ENCODE data around the gene BSDC1. TPM values are rescaled to one million over a fixed set of nuclear protein-coding genes. Genes with fewer than 3 reads are reported as not detected.
A peak's percentile ranks its signal among the peaks of the same experiment; 100 is the strongest.

BSDC1 gene
- total and polyA plus RNA-seq, 4 experiments from 2014 or later = 29.7 to 112 (median 76.1) TPM

GRCh38 chr1:32367912-32368635 is 26.2 kb downstream of the BSDC1 start:
- H3K36me3 ChIP-seq (ENCODE audit: insufficient read depth, low read length) = peaks cover 52% of the 10 kb centered on the region
- Mint-ChIP-seq H3K4me1 (peaks cover 13 to 19% (median 18%) of the 10 kb centered on the region in 4 donors), H3K9me3 (peaks cover 0 to 2% (median 0%) of the 10 kb centered on the region in 8 donors), H3K27ac (no peak overlapping the region), H3K36me3 (peaks cover 17 to 63% of the 10 kb centered on the region in 2 donors), H3K27me3 (no peaks in the 10 kb centered on the region), H3K4me3 (no peak overlapping the region)
- CTCF ChIA-PET (ENCODE audit: partially characterized antibody) = interaction anchor here (1.4 kb wide), 1 partner anchor 153 kb away, joined by 3 read pairs; no protein-coding TSS in a partner anchor
- no peak for DNase-seq
- H3K4me1 ChIP-seq (ENCODE audit: insufficient read depth, low read length) = peaks cover 15% of the 10 kb centered on the region
- POLR2A ChIA-PET (ENCODE audit: partially characterized antibody) = interaction anchor here (0.9 to 1.0 kb wide), 2 partner anchors 32 to 120 kb away, joined by 3 to 4 read pairs; partner anchors contain the start of gene MARCKSL1
- H3K4me3 ChIP-seq (ENCODE audit: low read length in 2 of 2) = no peak overlapping the region
- intact Hi-C loops (cut with micrococcal nuclease) = no loop called here
- no peak overlapping the region for H3K27ac ChIP-seq (ENCODE audit: low read depth, low read length)
- H3K27me3 ChIP-seq (ENCODE audit: insufficient read depth, low read length) = no peaks in the 10 kb centered on the region
- no peaks in the 10 kb centered on the region for H3K9me3 ChIP-seq (ENCODE audit: control insufficient read depth in 1 of 2, low read length in 2 of 2)

GRCh38 chr1:32365445-32365844 is 28.8 kb downstream of the BSDC1 start:
- Histone ChIP-seq H3K9me3 (ENCODE audit: control insufficient read depth in 1 of 2, low read length in 2 of 2) (no peaks in the 10 kb centered on the region), H3K36me3 (ENCODE audit: insufficient read depth, low read length) (peaks cover 48% of the 10 kb centered on the region), H3K4me1 (ENCODE audit: insufficient read depth, low read length) (peaks cover 7% of the 10 kb centered on the region), H3K4me3 (ENCODE audit: low read length in 2 of 2) (no peak overlapping the region), H3K27me3 (ENCODE audit: insufficient read depth, low read length) (no peaks in the 10 kb centered on the region), H3K27ac (ENCODE audit: low read depth, low read length) (no peak overlapping the region)
- POLR2A ChIA-PET (ENCODE audit: partially characterized antibody) = interaction anchor here (1.3 to 1.4 kb wide), 3 partner anchors 14 to 29 kb away, joined by 3 to 8 read pairs (median 5); partner anchors contain the start of genes BSDC1 and MARCKSL1
- Mint-ChIP-seq H3K27me3 (peaks cover 3% of the 10 kb centered on the region in 2 donors), H3K4me3 (peak overlapping the region in 1 of 8 donors; percentile 36), H3K4me1 (peaks cover 7 to 19% (median 11%) of the 10 kb centered on the region in 4 donors), H3K27ac (peak overlapping the region in 2 of 7 donors; percentile 16 to 24), H3K36me3 (peaks cover 21 to 57% of the 10 kb centered on the region in 2 donors), H3K9me3 (peaks cover 0 to 4% (median 0%) of the 10 kb centered on the region in 8 donors)
- CTCF ChIA-PET (ENCODE audit: partially characterized antibody) = interaction anchor here (0.9 to 1.7 kb wide), 2 partner anchors 13 to 149 kb away, joined by 3 to 4 read pairs; no protein-coding TSS in a partner anchor
- intact Hi-C loops (cut with micrococcal nuclease) = no loop called here
- no peak for DNase-seq

GRCh38 chr1:32364836-32365235 is 29.4 kb downstream of the BSDC1 start:
- no peak overlapping the region for H3K27ac Mint-ChIP-seq
- H3K4me1 ChIP-seq (ENCODE audit: insufficient read depth, low read length) = peaks cover 13% of the 10 kb centered on the region
- H3K27ac ChIP-seq (ENCODE audit: low read depth, low read length) = no peak overlapping the region
- peaks cover 21 to 57% of the 10 kb centered on the region in 2 donors for H3K36me3 Mint-ChIP-seq
- intact Hi-C loops (cut with micrococcal nuclease) = no loop called here
- H3K4me3 Mint-ChIP-seq = no peak overlapping the region
- peaks cover 0 to 4% (median 0%) of the 10 kb centered on the region in 8 donors for H3K9me3 Mint-ChIP-seq
- DNase-seq = no peak
- H3K27me3 Mint-ChIP-seq = peaks cover 3% of the 10 kb centered on the region in 2 donors
- no peaks in the 10 kb centered on the region for H3K9me3 ChIP-seq (ENCODE audit: control insufficient read depth in 1 of 2, low read length in 2 of 2)
- H3K27me3 ChIP-seq (ENCODE audit: insufficient read depth, low read length) = no peaks in the 10 kb centered on the region
- H3K4me3 ChIP-seq (ENCODE audit: low read length in 2 of 2) = no peak overlapping the region
- H3K4me1 Mint-ChIP-seq = peaks cover 9 to 25% (median 14%) of the 10 kb centered on the region in 4 donors
- ChIA-PET POLR2A (ENCODE audit: partially characterized antibody) (interaction anchor here (1.3 kb wide), 1 partner anchor 13 kb away, joined by 3 read pairs; no protein-coding TSS in a partner anchor), CTCF (ENCODE audit: partially characterized antibody) (interaction anchor here (0.7 to 1.7 kb wide), 3 partner anchors 12 to 149 kb away, joined by 3 to 4 read pairs (median 3); no protein-coding TSS in a partner anchor)
- H3K36me3 ChIP-seq (ENCODE audit: insufficient read depth, low read length) = peaks cover 48% of the 10 kb centered on the region

GRCh38 chr1:32363713-32364112 is 30.5 kb downstream of the BSDC1 start:
- H3K4me3 Mint-ChIP-seq = no peak overlapping the region
- H3K36me3 ChIP-seq (ENCODE audit: insufficient read depth, low read length) = peaks cover 43% of the 10 kb centered on the region
- DNase-seq = no peak
- H3K9me3 ChIP-seq (ENCODE audit: control insufficient read depth in 1 of 2, low read length in 2 of 2) = no peaks in the 10 kb centered on the region
- no peaks in the 10 kb centered on the region for H3K27me3 ChIP-seq (ENCODE audit: insufficient read depth, low read length)
- peaks cover 3% of the 10 kb centered on the region in 2 donors for H3K27me3 Mint-ChIP-seq
- H3K27ac Mint-ChIP-seq = peak overlapping the region in 1 of 7 donors; percentile 12
- H3K27ac ChIP-seq (ENCODE audit: low read depth, low read length) = no peak overlapping the region
- peaks cover 0 to 4% (median 0%) of the 10 kb centered on the region in 8 donors for H3K9me3 Mint-ChIP-seq
- intact Hi-C loops (cut with micrococcal nuclease) = no loop called here
- ChIA-PET CTCF (ENCODE audit: partially characterized antibody) (interaction anchor here (1.2 to 1.8 kb wide), 2 partner anchors 148 to 149 kb away, joined by 3 to 8 read pairs; no protein-coding TSS in a partner anchor), POLR2A (ENCODE audit: partially characterized antibody) (interaction anchor here (0.5 to 2.0 kb wide), 4 partner anchors 28 to 291 kb away, joined by 3 to 7 read pairs (median 3); partner anchors contain the start of genes MARCKSL1 and TMEM39B)
- peaks cover 17 to 48% of the 10 kb centered on the region in 2 donors for H3K36me3 Mint-ChIP-seq
- H3K4me1 ChIP-seq (ENCODE audit: insufficient read depth, low read length) = peaks cover 18% of the 10 kb centered on the region
- H3K4me1 Mint-ChIP-seq = peaks cover 10 to 31% (median 19%) of the 10 kb centered on the region in 4 donors
- no peak overlapping the region for H3K4me3 ChIP-seq (ENCODE audit: low read length in 2 of 2)

- POLR2A ChIA-PET (ENCODE audit: partially characterized antibody) = interaction anchor here (0.6 to 2.0 kb wide), 4 partner anchors 27 to 290 kb away, joined by 3 to 7 read pairs (median 4); partner anchors contain the start of genes MARCKSL1 and TMEM39B
- intact Hi-C loops (cut with micrococcal nuclease) = no loop called here
- Histone ChIP-seq H3K36me3 (ENCODE audit: insufficient read depth, low read length) (peaks cover 34% of the 10 kb centered on the region), H3K4me1 (ENCODE audit: insufficient read depth, low read length) (peaks cover 18% of the 10 kb centered on the region), H3K27ac (ENCODE audit: low read depth, low read length) (no peak within 1 kb of the TSS), H3K27me3 (ENCODE audit: insufficient read depth, low read length) (no peaks in the 10 kb centered on the region), H3K4me3 (ENCODE audit: low read length in 2 of 2) (peak within 1 kb of the TSS in 1 of 2 donors; percentile 10), H3K9me3 (ENCODE audit: control insufficient read depth in 1 of 2, low read length in 2 of 2) (no peaks in the 10 kb centered on the region)
- peaks cover 3% of the 10 kb centered on the region in 2 donors for H3K27me3 Mint-ChIP-seq
- peak within 1 kb of the TSS in 7 of 8 donors; percentile 42 to 70 (median 57) for H3K4me3 Mint-ChIP-seq
- H3K4me1 Mint-ChIP-seq = peaks cover 11 to 31% (median 21%) of the 10 kb centered on the region in 4 donors
- CTCF ChIA-PET (ENCODE audit: partially characterized antibody) = interaction anchor here (0.6 to 1.8 kb wide), 3 partner anchors 8 to 148 kb away, joined by 3 to 8 read pairs (median 3); no protein-coding TSS in a partner anchor
- peaks cover 17 to 43% of the 10 kb centered on the region in 2 donors for H3K36me3 Mint-ChIP-seq
- no peak for DNase-seq
- H3K27ac Mint-ChIP-seq = peak within 1 kb of the TSS in 4 of 7 donors; percentile 2 to 52 (median 16)
- peaks cover 0 to 4% (median 0%) of the 10 kb centered on the region in 8 donors for H3K9me3 Mint-ChIP-seq
Observed at GRCh38 chr1:32362474-32363313, 31.5 kb downstream of the BSDC1 start, which contains the start of the genes FAM229A and TSSK3. Gene FAM229A, minus strand, starts transcription at chr1:32362485. Its CDS starts 394 bp downstream, at chr1:32362091. Gene TSSK3, plus strand, starts transcription at chr1:32362539. Its CDS starts 163 bp downstream, at chr1:32362702.

GRCh38 chr1:32361674-32362473 is 32.4 kb downstream of the BSDC1 start:
- Histone ChIP-seq H3K4me3 (ENCODE audit: low read length in 2 of 2) (peak overlapping the region in 1 of 2 donors; percentile 10), H3K27ac (ENCODE audit: low read depth, low read length) (no peak overlapping the region), H3K27me3 (ENCODE audit: insufficient read depth, low read length) (no peaks in the 10 kb centered on the region), H3K4me1 (ENCODE audit: insufficient read depth, low read length) (peaks cover 18% of the 10 kb centered on the region), H3K36me3 (ENCODE audit: insufficient read depth, low read length) (peaks cover 26% of the 10 kb centered on the region), H3K9me3 (ENCODE audit: control insufficient read depth in 1 of 2, low read length in 2 of 2) (no peaks in the 10 kb centered on the region)
- intact Hi-C loops (cut with micrococcal nuclease) = no loop called here
- peak overlapping the region in 6 of 8 donors; percentile 42 to 70 (median 59) for H3K4me3 Mint-ChIP-seq
- H3K27me3 Mint-ChIP-seq = peaks cover 3% of the 10 kb centered on the region in 2 donors
- peaks cover 0 to 4% (median 0%) of the 10 kb centered on the region in 8 donors for H3K9me3 Mint-ChIP-seq
- H3K4me1 Mint-ChIP-seq = peaks cover 11 to 31% (median 21%) of the 10 kb centered on the region in 4 donors
- ChIA-PET CTCF (ENCODE audit: partially characterized antibody) (no interaction called here), POLR2A (ENCODE audit: partially characterized antibody) (interaction anchor here (2.0 to 2.9 kb wide), 2 partner anchors 26 kb away, joined by 7 to 16 read pairs; partner anchors contain the start of gene MARCKSL1)
- peak in 3 of 5 donors; percentile 10 to 38 (median 25) for DNase-seq
- H3K27ac Mint-ChIP-seq = peak overlapping the region in 1 of 7 donors; percentile 52
- H3K36me3 Mint-ChIP-seq = peaks cover 17 to 36% of the 10 kb centered on the region in 2 donors
